K562 (cell line): ENCODE data around the gene KLHL29. TPM values are rescaled to one million over a fixed set of nuclear protein-coding genes. Genes with fewer than 3 reads are reported as not detected.

Experiments
- ATAC-seq: fragments of 200-7000 bp; cut with Tn5 transposase; 3 replicates; pipeline ENCODE4 v1.9.1; 2020; ENCODE audit warnings: moderate library complexity
- BruUV-seq: library from RNA; stranded (reverse); fragments of 400-500 nt; replicated peaks from 2 replicates; lab custom pipeline; 2021; lab: Mats Ljungman, UMichigan
- CTCF ChIA-PET: fragments of 300-600 bp; formaldehyde crosslinking; extraction: SDS; loops from one replicate; lab custom pipeline; 2021; ENCODE audit warnings: low intra/inter-chr PET ratio; lab: Yijun Ruan, JAX
- POLR2A ChIA-PET: fragments of 300-600, 350-650 bp; sonication (Branson Sonifier 250); formaldehyde crosslinking; extraction: SDS; loops from one replicate; lab custom pipeline; 2021; ENCODE audit warnings: antibody characterized with exemption, inconsistent platforms; lab: Yijun Ruan, JAX
- DNase-seq, 4 experiments: peaks; one replicate each; pipeline versions ENCODE4 v3.0.0 to v3.0.0-alpha.2; 2011 to 2018; ENCODE audit warnings: low spot score in 3 of 4, mixed read lengths in 3 of 4; ENCODE audit errors: extremely low read depth in 1 of 4
- FAIRE-seq: peaks from 2 replicates; lab custom pipeline; 2011; peaks lifted over from hg19 to GRCh38; lab: Jason Lieb, UNC
- H2AFZ ChIP-seq: 2 replicates; pipeline ENCODE4 v1.6.0; 2011; ENCODE audit warnings: low read depth, low read length, control low read depth, inconsistent platforms
- H3K27ac ChIP-seq: fragments of 200-600 bp; 3 replicates; pipeline ENCODE4 v1.8.0; 2011; ENCODE audit warnings: low read depth, mild to moderate bottlenecking, control low read depth, inconsistent platforms, low read length, moderate library complexity, mixed read lengths; ENCODE audit errors: extremely low read depth
- H3K27me3 ChIP-seq, 2 experiments: fragments of 300-600 bp in 1 of 2; 2 replicates in 1 of 2; 3 replicates in 1 of 2; pipeline versions ENCODE4 v1.6.0 to v1.8.0; 2011; ENCODE audit warnings: inconsistent platforms in 2 of 2, low read length in 2 of 2, mild to moderate bottlenecking in 1 of 2, mixed read lengths in 1 of 2, moderate library complexity in 1 of 2; ENCODE audit not compliant: control insufficient read depth in 2 of 2, insufficient read depth in 2 of 2
- H3K36me3 ChIP-seq: fragments of 300-600 bp; 3 replicates; pipeline ENCODE4 v1.8.0; 2011; ENCODE audit warnings: mild to moderate bottlenecking, low read length, inconsistent platforms; ENCODE audit not compliant: control insufficient read depth, insufficient read depth
- H3K4me1 ChIP-seq, 2 experiments: fragments of 200-600 bp in 1 of 2; replicated peaks in 1 of 2; 2 replicates in 1 of 2; 3 replicates in 1 of 2; pipeline versions ENCODE4 v1.5.1 to v1.8.0; 2011; ENCODE audit warnings: inconsistent platforms in 2 of 2, low read length in 2 of 2, mild to moderate bottlenecking in 1 of 2, mixed read lengths in 1 of 2, moderate library complexity in 1 of 2; ENCODE audit not compliant: control insufficient read depth in 2 of 2, insufficient read depth in 2 of 2
- H3K4me2 ChIP-seq: 2 replicates; pipeline ENCODE4 v1.6.1; 2011; ENCODE audit warnings: low read length, control low read depth, inconsistent platforms, mixed read lengths; ENCODE audit not compliant: insufficient read depth
- H3K4me3 ChIP-seq: fragments of 200-600 bp; sonication (generic), shearing (Covaris generic); 2 replicates; pipeline ENCODE4 v1.5.1; 2016; ENCODE audit warnings: control low read depth, inconsistent platforms
- H3K79me2 ChIP-seq: fragments of 200-600 bp; 3 replicates; pipeline ENCODE4 v1.8.0; 2011; ENCODE audit warnings: low read length, inconsistent platforms; ENCODE audit not compliant: control insufficient read depth, insufficient read depth
- H3K9ac ChIP-seq, 2 experiments: 2 replicates each; pipeline versions ENCODE4 v1.6.0 to v1.6.1; 2011; ENCODE audit warnings: low read depth in 2 of 2, low read length in 2 of 2, control low read depth in 1 of 2, inconsistent platforms in 1 of 2, mild to moderate bottlenecking in 1 of 2, mixed read lengths in 1 of 2; ENCODE audit not compliant: insufficient read depth in 1 of 2
- H3K9me1 ChIP-seq: one replicate; pipeline ENCODE4 v1.6.0; 2011; ENCODE audit warnings: inconsistent platforms, mild to moderate bottlenecking, low read length, moderate library complexity; ENCODE audit not compliant: control insufficient read depth, insufficient read depth
- H3K9me3 ChIP-seq: replicated peaks from 2 replicates; pipeline ENCODE4 v1.5.1; 2011; ENCODE audit warnings: low read depth, low read length, inconsistent platforms; ENCODE audit not compliant: control insufficient read depth, insufficient read depth
- H4K20me1 ChIP-seq: replicated peaks from 2 replicates; pipeline ENCODE4 v1.6.1; 2011; ENCODE audit warnings: low read length, inconsistent platforms, mixed read lengths; ENCODE audit not compliant: control insufficient read depth, insufficient read depth
- AFF1 ChIP-seq, 2 experiments: fragments of 450-650 bp; IDR thresholded peaks; 2 replicates each; pipeline ENCODE4 v1.6.1; 2018; ENCODE audit warnings: mild to moderate bottlenecking in 2 of 2, low read depth in 1 of 2; ENCODE audit not compliant: partially characterized antibody in 2 of 2
- ASH1L ChIP-seq: fragments of 450-650 bp; IDR thresholded peaks from 2 replicates; pipeline ENCODE4 v1.6.1; 2018; ENCODE audit warnings: borderline replicate concordance, mild to moderate bottlenecking, low read depth; ENCODE audit not compliant: partially characterized antibody
- CBX3 ChIP-seq, 2 experiments: IDR thresholded peaks; 1 replicate in 1 of 2; 2 replicates in 1 of 2; pipeline ENCODE4 v1.6.1; 2012; ENCODE audit warnings: inconsistent platforms in 2 of 2, low read length in 2 of 2, borderline replicate concordance in 1 of 2, control low read depth in 1 of 2
- MAFK ChIP-seq: IDR thresholded peaks from 2 replicates; pipeline ENCODE4 v1.6.1; 2011; ENCODE audit warnings: low read length, improper control_type of control experiment
- PHB2 ChIP-seq: fragments of 450-650 bp; IDR thresholded peaks from 2 replicates; pipeline ENCODE4 v1.6.1; 2017; ENCODE audit warnings: low read depth
- TAF7 ChIP-seq: fragments of 450-650 bp; IDR thresholded peaks from 2 replicates; pipeline ENCODE4 v1.6.1; 2016; ENCODE audit warnings: missing genetic modification characterization, missing compliant biosample characterization
- ZMIZ1 ChIP-seq, 2 experiments: fragments of 150-350 bp in 1 of 2; IDR thresholded peaks; 2 replicates each; pipeline ENCODE4 v1.6.1; 2012 to 2016; ENCODE audit warnings: low read depth in 2 of 2, low read length in 2 of 2, mild to moderate bottlenecking in 1 of 2, moderate library complexity in 1 of 2
- WGBS: fragments of 100-300 bp; shearing (Covaris generic); methylation state at CpG from one replicate; pipeline ENCODE4 v1.1.6; 2016; ENCODE audit warnings: low coverage, mixed read lengths; ENCODE audit not compliant: insufficient coverage; ENCODE audit errors: missing lambda C conversion rate; 5-methylcytosine and 5-hydroxymethylcytosine counted together
- in situ Hi-C: fragments of 300-500 bp; cut with MboI; formaldehyde crosslinking; loops from 4 replicates; pipeline ENCODE4 v1.15.0; 2018; ENCODE audit warnings: inconsistent platforms, mixed read lengths
- intact Hi-C: fragments of 100-400 bp; cut with micrococcal nuclease; formaldehyde crosslinking; loops from 2 replicates; pipeline ENCODE4 v1.14.2; 2022
- polyA plus RNA-seq, 8 experiments: library from polyadenylated mRNA; depleted of rRNA in 4 of 8; stranded (reverse) in 5 of 8; unstranded in 3 of 8; fragments of >200 nt; fragmentation: Nextera tagmentation in 2 of 8; fragmentation: Illumina TruSeq in 1 of 8; extraction: Ambion mirVana in 2 of 8; extraction: Trizol in 1 of 8; gene quantifications; 2 replicates each; pipeline versions ENCODE4 v1.2.1 to v1.2.3, GENCODE V29; 2011 to 2014; ENCODE audit warnings: inconsistent platforms in 1 of 8, missing spikeins in 1 of 8
- total RNA-seq, 7 experiments: library from RNA; depleted of rRNA in 6 of 7; stranded (reverse); fragments of >200 nt in 6 of 7; fragmentation: Illumina TruSeq in 2 of 7; extraction: Trizol in 2 of 7; gene quantifications; 2 replicates each; pipeline versions ENCODE4 v1.2.1 to v1.2.3, GENCODE V29; 2011 to 2021; ENCODE audit warnings: low replicate concordance in 1 of 7

The KLHL29 gene
- total and polyA plus RNA-seq, 9 of the 15 experiments (the other 6 are each of a cell fraction or from before 2014, with no cell fraction given), result 0.03 to 0.31 (median 0.08) TPM; not detected in 1

- TF ChIP-seq AFF1 (IDR thresholded peaks at IDR 0.05; ENCODE audit: low read depth in 1 of 2, partially characterized antibody in 2 of 2) (no peak), CBX3 (IDR thresholded peaks at IDR 0.05; ENCODE audit: borderline replicate concordance in 1 of 2, low read length in 2 of 2) (no peak)
These were observed 279.2 kb downstream of the KLHL29 start (continued) for GRCh38 chr2:23664066-23664788.

- Histone ChIP-seq H3K4me2 (no peak overlapping the region), H3K79me2 (no peaks in the 10 kb centered on the region), H3K36me3 (no peaks in the 10 kb centered on the region), H3K4me1 (peaks cover 0 to 16% of the 10 kb centered on the region in 2 experiments; a peak in 2 of 5 replicates), H3K9me1 (no peaks in the 10 kb centered on the region), H3K4me3 (no peak overlapping the region), H3K9ac (no peak overlapping the region), H3K27me3 (peaks cover 9 to 72% of the 10 kb centered on the region in 2 experiments; a peak in 4 of 5 replicates), H4K20me1 (no peaks in the 10 kb centered on the region; the same call in 1 of the 2 replicates), H3K9me3 (no peaks in the 10 kb centered on the region), H3K27ac (no peak overlapping the region), H2AFZ (no peak overlapping the region)
- ChIA-PET CTCF (no interaction called here), POLR2A (interaction anchor here (0.7 to 1.4 kb wide), 2 partner anchors 11 to 636 kb away, joined by 3 to 4 read pairs; no protein-coding TSS in a partner anchor)
- BruUV-seq, result no TSS peak
- ATAC-seq (no peak), DNase-seq (no peak), FAIRE-seq (no peak)
- intact Hi-C loops (no loop called here), in situ Hi-C loops (no loop called here)
- no peak for TF ChIP-seq ASH1L
- TF ChIP-seq PHB2, result no peak
- TF ChIP-seq TAF7, result no peak
- no peak for TF ChIP-seq ZMIZ1 (IDR thresholded peaks at IDR 0.05; ENCODE audit: low read depth in 2 of 2, low read length in 2 of 2)
- TF ChIP-seq MAFK, result no peak
- 5% methylated on average over 11 of the region's 12 CpGs for WGBS
These were observed 281.4 kb downstream of the KLHL29 start for GRCh38 chr2:23666241-23666979.
